HG02840 (cell line): ENCODE measurements around the gene OLA1.

Experiments
- ATAC-seq: cut with Tn5 transposase; IDR thresholded peaks from one replicate; pipeline ENCODE4 v1.9.1; 2021; ENCODE audit warnings: mild to moderate bottlenecking, moderate library complexity, moderate number of reproducible peaks; ENCODE audit not compliant: unreplicated experiment, low FRiP score

Gene OLA1

GRCh38 chr2:174181368-174181767 is 67.0 kb downstream of the OLA1 start:
- ATAC-seq: no peak

DNA sequence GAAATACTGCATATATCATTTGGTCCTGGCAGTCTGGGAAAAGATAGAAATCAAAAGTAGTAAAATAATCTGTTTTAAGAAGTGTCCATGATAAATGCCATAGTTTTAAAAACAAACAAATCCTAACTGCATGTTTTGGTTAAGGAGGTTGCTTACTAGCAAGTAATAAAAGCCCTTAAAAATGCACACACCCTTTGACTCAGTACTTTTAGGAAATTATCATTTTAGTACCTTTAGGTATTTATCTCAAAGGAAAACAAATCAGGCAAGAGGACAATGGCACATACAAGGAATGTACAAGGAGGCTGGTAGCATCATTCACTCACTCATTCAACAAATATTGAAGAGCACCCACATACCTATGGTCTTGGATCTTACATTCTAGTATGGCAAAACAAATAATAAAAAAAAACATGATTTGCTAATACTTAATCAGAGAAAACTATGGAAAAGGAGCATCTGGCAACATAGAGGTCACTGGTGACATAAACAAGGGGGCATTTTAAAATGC is 67.6 kb downstream of the OLA1 start:
- no peak for ATAC-seq

DNA sequence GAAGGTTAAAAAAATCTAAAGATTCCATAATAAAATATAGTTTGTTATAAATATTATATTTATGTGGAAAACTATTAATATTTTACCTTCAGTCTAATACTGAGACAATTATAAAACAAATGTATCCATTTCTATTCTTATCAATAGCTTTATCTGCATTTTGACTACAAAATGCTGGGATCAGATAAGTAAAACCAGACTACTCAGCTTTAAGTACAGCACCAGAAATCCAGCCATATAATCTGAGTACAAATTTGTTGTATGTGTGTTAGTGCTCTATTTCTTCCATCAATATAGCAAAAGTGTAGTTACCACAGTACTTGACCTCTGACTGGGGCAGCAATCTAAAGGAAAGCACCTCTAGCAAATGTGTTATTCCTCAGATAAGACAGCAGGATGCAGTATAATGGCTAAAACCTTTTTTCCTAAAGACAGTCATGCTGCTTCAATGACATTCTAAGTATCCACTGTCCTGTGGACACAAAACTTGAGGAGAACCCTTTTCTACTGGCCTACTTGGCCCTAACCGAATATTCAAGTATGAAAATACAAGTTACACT is 68.1 kb downstream of the OLA1 start:
- ATAC-seq: no peak

GRCh38 chr2:174177316-174177890 is 70.9 kb downstream of the OLA1 start:
- no peak for ATAC-seq

- no peak for ATAC-seq
Observed at GRCh38 chr2:174176898-174177297, 71.4 kb downstream of the OLA1 start.

- ATAC-seq: no peak
Observed at GRCh38 chr2:174174741-174175140, 73.6 kb downstream of the OLA1 start.

DNA sequence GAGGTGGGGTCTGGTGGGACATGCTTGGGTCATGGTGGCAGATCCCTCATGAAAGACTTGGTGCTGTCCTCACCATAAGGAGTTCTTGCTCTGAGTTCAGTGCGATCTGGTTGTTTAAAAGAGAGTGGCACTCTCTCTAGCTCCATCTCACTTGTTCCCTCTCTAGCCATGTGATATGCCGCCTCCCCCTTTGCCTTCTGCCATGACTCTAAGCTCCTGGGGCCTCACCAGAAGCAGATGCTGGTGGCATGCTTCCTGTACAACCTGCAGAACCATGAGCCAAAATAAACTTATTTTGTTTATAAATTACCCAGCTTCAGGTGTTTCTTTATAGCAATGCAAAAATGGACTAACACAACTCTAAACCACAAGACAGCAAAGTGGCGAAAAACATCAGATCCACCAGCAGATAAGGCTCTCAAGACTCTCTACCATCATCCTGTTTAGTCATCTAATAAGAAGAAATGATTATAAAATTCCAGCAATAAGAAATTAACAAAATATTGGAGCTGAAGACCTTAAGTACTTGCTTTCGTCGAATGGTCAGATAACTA is 75.5 kb downstream of the OLA1 start:
- ATAC-seq: no peak

- no peak for ATAC-seq
Observed at GRCh38 chr2:174171686-174172445, 76.5 kb downstream of the OLA1 start.

DNA sequence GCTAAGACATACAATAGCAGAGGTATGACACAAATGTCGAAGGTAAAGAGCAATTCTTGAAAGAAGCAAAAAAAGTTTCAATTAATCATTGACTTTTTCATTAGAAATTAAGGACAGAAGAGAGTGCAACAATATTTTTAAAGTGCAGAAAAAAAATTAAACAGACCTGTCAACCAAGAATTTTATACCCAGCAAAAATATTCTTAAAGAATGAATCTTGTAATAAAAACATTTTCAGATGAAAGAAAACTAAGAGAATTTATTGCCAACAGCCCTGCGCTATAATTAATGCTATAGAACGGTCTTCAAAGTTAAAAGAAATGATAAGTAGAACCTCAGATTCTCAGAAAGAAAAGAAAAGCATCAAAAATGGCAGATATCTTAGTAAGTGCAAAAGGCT is 79.0 kb downstream of the OLA1 start:
- ATAC-seq: no peak

GRCh38 chr2:174166261-174166660 is 82.1 kb downstream of the OLA1 start:
- no peak for ATAC-seq

- ATAC-seq: no peak
Observed at GRCh38 chr2:174161490-174161889, 86.8 kb downstream of the OLA1 start.

- ATAC-seq: no peak
Observed at GRCh38 chr2:174158003-174158402, 90.3 kb downstream of the OLA1 start.

DNA sequence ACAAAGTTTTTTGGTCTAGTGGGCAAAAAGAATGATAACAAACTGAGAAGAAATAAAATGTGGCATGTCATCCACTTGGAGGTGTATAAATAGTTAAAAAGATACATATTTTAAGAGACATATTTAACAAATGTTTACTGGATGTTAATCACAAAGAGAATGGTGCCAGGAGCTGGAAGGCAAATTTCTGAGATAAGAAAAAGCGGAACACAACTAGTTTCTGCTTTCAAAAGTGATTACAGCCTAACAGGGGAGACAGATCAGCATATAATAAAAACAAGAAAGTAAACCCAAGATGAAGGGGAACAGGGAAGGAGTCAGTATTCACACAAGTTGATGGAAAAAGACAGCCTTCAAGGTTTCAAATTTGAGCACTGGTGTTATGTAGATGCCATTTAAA is 91.3 kb downstream of the OLA1 start:
- no peak for ATAC-seq

DNA sequence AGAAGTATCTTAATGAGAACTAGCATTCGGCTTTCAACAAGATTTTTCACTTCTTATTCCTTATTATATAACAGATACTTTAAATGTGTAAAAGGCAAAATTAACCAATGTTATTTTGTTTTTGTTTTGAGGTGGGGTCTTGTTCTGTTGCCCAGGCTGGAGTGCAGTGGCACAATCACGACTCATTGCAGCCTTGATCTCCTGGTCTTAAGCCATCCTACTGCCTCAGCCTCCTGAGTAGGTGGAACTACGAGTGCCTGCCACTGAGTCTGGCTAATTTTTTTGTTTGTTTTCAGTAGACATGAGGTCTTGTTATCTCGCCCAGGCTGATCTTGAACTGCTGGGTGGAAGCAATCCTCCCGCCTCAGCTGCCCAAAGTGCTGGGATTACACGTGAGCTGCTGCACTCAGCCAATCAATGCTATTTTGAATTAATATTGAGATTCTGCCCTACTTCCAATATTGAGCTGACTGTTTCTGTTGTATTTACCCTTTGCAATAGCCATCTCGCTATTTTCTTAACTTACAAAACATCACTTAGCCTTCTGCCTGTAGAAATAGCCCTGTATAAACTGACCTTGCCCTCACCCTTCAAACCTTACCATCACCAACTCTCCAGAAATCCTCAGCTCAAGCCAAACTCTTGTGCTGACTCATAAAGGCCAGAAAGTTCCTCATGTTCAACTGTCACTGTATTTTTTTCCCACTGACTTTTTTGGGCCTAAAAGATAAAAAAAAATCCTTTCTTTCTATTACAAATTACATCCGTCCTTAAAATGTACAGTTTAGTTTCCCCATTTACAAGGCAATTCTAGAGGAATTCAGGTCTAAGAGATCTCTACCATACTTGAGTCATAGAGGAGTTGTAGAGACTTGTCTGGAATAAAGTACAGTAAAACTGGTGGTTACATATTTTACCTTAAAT is 94.3 kb downstream of the OLA1 start:
- no peak for ATAC-seq

GRCh38 chr2:174149530-174149929 is 98.8 kb downstream of the OLA1 start:
- no peak for ATAC-seq

GRCh38 chr2:174148833-174149232 is 99.5 kb downstream of the OLA1 start:
- no peak for ATAC-seq

GRCh38 chr2:174145827-174146226 is 102.5 kb downstream of the OLA1 start:
- no peak for ATAC-seq

DNA sequence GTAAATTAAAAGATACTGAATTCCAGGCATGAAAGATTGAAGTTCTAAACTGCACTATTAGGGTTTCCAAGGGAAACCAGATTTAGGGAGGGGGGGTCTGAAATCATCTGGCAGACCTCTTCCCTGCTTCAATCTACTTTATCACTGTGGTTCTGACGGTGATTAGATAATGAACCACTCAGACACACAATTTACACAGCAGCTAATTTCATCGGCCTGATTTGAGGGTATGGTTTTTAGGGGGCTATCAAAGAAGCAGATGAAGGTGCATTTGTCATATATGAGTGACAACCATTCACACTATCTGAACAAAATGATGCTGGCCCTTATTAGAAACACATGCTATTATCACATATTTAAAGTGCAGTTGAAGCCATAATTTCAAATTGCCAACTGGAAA is 106.0 kb downstream of the OLA1 start:
- ATAC-seq: no peak

- no peak for ATAC-seq
Observed at GRCh38 chr2:174138161-174138560, 110.2 kb downstream of the OLA1 start.

GRCh38 chr2:174135981-174136380 is 112.4 kb downstream of the OLA1 start:
- no peak for ATAC-seq
